Adrenal gland (tissue), 5 donors: ENCODE measurements around the gene CTNNBIP1.

Experiments
- POLR2A ChIP-seq, 2 donors: fragments of 450-650 bp; IDR thresholded peaks; one replicate each; pipeline ENCODE4 v1.6.1; 2017; ENCODE audit warnings: antibody characterized with exemption in 2 of 2, mild to moderate bottlenecking in 2 of 2, moderate library complexity in 1 of 2
- TF ChIP-seq, protein P1 (sequence below), 6 experiments: fragments of 450-650 bp in 4 of 6; fragments of 200-600 bp in 2 of 6; sonication (generic) in 1 of 6; IDR thresholded peaks; 1 replicate in 5 of 6; 2 replicates in 1 of 6; pipeline versions ENCODE4 v1.5.1 to v1.8.0; 2016 to 2021; ENCODE audit warnings: antibody characterized with exemption in 6 of 6, mild to moderate bottlenecking in 2 of 6, moderate library complexity in 1 of 6
- donor health status: DM: no; HTN: no; CAD: no.

- TF ChIP-seq, protein P1, sequence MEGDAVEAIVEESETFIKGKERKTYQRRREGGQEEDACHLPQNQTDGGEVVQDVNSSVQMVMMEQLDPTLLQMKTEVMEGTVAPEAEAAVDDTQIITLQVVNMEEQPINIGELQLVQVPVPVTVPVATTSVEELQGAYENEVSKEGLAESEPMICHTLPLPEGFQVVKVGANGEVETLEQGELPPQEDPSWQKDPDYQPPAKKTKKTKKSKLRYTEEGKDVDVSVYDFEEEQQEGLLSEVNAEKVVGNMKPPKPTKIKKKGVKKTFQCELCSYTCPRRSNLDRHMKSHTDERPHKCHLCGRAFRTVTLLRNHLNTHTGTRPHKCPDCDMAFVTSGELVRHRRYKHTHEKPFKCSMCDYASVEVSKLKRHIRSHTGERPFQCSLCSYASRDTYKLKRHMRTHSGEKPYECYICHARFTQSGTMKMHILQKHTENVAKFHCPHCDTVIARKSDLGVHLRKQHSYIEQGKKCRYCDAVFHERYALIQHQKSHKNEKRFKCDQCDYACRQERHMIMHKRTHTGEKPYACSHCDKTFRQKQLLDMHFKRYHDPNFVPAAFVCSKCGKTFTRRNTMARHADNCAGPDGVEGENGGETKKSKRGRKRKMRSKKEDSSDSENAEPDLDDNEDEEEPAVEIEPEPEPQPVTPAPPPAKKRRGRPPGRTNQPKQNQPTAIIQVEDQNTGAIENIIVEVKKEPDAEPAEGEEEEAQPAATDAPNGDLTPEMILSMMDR (IDR thresholded peaks at IDR 0.05): no peak
- no peak for TF ChIP-seq POLR2A (IDR thresholded peaks at IDR 0.05)
These were observed 83.5 kb downstream of the CTNNBIP1 start for GRCh38 chr1:9826616-9827015.
